ELF-1 (cell line): ENCODE results near the gene E2F3.
"Not testable (repeated sequence)": the region's sequence is repeated elsewhere in the genome, so short reads cannot be mapped to it uniquely, and the experiment has no call there.

ENCODE experiments used
- DNase-seq: peaks from one replicate; pipeline ENCODE4 v3.0.0-alpha.2; 2016; ENCODE audit warnings: low read depth, low spot score

The E2F3 gene

GRCh38 chr6:20433929-20434328, 32.2 kb downstream of the E2F3 start:
- DNase-seq, result no peak

- DNase-seq, result no peak
Observed at GRCh38 chr6:20434766-20435165, 33.1 kb downstream of the E2F3 start.

DNA sequence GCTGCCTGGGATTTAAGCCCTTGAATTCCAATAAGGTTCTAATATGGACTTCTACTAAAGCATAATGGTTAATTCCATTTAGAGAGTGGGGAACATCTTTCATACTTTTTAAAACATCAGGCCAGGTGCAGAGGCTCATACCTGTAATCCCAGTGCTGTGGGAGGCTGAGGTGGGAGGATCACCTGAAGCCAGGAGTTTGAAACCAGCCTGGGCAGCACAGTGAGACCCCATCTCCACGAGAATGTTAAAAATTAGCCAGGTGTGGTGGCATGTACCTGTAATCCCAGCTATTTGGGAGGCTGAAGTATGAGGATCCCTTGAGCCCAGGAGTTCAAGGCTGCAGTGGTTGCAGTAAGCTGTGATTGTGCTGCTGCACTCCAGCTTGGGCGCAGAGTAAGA, 35.0 kb downstream of the E2F3 start:
- no peak for DNase-seq

DNA sequence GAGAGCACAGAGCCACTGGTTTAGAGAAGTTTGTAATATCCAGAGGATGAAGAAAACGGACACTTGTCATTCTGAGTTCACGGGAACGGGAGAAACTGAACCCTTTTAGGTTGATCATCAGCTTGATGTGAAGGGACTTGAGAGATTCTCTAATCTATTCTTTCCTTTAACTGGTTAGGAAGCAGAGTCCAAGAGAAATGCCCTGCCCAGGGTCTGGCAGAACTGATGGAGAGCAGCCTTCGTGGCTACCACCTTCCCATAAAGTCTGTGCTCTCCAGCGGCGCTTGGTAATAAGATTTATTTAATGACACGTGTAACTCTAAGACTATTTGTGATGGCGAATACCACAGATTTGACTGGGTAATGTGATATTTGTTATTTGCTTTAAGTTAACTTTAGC, 36.0 kb downstream of the E2F3 start:
- DNase-seq, result no peak

DNA sequence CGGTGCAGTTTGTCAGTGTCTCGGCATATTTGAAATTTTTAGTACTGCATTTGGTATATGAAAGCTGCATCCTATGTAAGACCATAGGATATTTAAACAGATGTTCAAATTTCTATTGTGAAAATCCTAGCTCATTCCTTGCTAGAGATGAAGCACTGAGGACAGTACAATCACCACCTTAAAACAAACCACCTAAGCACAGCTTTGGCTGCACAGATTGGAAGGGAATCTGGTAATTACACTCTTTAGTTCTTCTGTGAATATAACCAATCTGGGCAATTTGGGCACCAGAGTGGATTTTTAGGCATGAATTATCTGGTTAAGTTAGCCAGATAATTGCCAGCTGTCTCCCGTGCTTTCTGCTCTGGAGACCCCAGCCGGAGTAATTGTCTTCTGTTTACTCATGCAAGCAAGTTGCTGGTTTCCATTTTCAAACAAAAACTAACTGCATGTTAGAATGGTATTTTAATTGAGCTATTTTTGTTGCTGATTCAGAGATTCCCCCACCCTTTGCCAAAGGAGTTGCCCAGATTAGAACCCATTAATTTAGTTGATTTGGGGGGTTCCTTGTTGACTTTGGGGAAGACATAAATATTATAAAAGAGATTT, 36.9 kb downstream of the E2F3 start:
- no peak for DNase-seq

- DNase-seq, result no peak
Observed at GRCh38 chr6:20439558-20439957, 37.9 kb downstream of the E2F3 start.

GRCh38 chr6:20440296-20440695, 38.6 kb downstream of the E2F3 start:
- no peak for DNase-seq

- no peak for DNase-seq
Observed at GRCh38 chr6:20441236-20441635, 39.6 kb downstream of the E2F3 start.

DNA sequence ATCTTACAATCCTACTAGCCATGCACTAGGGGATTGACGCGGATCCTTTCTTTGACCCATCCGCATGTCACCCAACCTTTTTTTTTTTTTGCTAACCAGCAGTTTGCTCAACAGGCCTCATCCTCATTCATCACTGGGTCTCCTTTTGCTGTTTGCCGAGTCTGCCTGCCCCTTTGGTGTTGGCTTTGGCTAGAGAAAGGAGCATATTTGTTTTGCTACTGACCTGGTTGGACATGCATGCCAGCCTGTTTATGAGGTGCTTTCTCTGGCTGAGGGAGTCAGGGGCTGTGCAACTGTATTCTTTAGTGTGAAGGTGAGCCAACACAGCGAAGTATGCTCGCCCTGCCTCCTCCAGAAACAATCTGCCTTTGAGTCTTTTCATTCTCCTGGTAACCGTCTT, 40.2 kb downstream of the E2F3 start:
- DNase-seq, result no peak

- no peak for DNase-seq
Observed at GRCh38 chr6:20444786-20445271, 43.1 kb downstream of the E2F3 start.

- peak; percentile 30 for DNase-seq
Observed at GRCh38 chr6:20447157-20447556, 45.5 kb downstream of the E2F3 start.

- DNase-seq, result no peak
Observed at GRCh38 chr6:20447581-20448132, 46.0 kb downstream of the E2F3 start.

DNA sequence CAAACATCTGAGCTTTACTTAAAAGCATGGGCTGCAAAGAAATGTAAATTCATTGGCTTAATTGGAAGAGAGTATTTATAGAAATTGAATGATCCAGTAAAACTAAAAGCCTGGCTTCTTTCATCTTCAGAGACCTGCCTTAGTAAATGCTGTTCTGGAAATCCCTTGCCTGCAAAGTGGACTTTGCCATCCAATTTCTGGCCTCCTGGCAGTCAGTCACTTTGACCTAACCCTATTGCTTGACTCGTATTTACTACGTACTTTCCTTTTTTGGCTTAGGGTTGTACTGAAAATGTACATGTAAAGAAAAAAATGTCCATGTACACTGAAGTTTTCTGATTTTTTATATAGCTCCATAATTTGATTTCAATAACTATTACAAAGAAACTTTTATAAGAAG, 47.1 kb downstream of the E2F3 start:
- DNase-seq, result no peak

GRCh38 chr6:20454204-20454824, 52.6 kb downstream of the E2F3 start:
- no peak for DNase-seq

DNA sequence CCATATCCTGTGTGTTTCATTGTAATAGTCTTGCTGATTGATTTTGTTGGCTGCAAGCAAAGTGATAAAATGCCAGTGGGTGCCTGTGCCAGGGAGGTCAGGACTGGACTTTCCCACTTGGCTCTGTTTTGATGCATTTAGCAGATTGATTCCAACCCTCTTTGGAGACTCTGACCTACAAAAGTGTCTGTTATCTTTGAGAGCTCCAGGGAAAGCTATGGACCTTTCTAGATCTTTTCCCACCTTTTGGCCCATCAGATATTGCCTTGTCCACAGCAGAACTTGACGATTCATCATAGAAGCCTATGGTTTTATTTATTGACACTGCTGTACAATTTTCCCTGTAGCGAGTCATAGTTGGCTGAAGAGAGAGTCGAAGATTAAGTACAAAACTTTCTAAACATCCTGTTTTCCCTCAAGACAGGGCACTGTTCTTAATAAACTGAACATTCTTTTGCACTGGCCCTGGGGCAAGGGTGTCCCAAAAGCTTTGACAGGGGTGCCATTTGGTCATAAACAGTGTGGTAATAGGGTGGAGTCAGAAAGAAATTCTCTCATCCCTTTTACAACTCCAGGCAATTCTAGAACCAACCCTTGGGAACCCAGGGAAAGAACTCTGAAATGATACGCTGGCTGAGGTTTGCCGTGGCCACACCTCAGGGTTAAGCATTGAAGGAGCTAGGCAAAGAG, 53.7 kb downstream of the E2F3 start:
- no peak for DNase-seq

- no peak for DNase-seq
Observed at GRCh38 chr6:20458027-20458894, 56.6 kb downstream of the E2F3 start.

DNA sequence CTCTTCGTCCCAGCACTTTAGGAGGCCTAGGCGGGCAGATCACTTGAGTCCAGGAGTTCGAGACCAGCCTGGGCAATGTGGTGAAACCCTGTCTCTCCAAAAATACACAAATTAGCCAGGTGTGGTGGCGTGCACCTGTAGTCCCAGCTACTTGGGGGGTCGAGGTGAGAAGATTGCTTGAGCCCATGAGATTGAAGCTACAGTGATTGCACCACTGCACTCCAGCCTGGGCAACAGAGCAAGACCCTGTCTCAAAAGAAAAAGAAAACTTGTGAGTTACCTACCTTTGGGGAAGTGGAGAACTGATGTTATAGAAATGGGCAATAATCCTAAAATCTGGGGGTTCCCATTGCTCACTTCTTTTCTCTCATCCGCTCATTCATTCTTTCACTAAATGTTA, 58.0 kb downstream of the E2F3 start:
- no peak for DNase-seq

DNA sequence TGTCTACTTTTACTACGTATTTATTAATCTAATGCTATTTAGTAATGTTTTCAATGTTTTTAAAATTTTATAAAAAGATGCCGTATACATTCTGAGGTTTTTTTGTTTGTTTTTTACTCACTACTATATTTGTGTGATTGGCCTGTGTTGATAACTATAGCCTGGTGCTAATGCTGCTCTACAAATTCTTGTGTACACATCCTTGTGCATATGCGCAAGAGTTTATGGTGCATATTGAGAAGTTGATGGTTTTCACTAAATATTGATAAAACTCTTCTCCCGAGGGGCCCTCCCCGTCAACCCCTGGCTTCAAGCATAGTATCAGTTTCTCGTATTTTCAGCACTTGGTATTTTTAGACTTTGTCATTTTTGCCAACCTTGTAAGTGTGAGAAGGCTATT, 59.9 kb downstream of the E2F3 start:
- no peak for DNase-seq

DNA sequence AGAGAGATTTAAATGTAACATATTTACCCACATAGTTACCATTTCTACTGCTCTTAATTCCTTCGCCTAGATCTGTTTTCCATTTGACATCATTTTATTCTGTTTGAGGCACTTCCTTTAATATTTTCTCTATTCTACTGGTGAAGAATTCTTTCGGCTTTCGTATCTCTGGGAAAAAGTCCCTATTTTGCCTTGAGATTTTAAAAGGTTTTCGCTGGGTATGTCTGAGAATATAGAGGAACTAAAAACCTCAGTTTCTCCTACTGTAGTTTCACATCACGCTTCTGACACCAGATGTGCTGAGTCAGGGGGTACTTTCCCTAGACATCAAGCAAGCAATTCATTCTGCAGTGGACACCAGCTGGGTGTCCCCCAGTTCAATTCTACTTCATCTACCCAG, 61.7 kb downstream of the E2F3 start:
- DNase-seq, result no peak

DNA sequence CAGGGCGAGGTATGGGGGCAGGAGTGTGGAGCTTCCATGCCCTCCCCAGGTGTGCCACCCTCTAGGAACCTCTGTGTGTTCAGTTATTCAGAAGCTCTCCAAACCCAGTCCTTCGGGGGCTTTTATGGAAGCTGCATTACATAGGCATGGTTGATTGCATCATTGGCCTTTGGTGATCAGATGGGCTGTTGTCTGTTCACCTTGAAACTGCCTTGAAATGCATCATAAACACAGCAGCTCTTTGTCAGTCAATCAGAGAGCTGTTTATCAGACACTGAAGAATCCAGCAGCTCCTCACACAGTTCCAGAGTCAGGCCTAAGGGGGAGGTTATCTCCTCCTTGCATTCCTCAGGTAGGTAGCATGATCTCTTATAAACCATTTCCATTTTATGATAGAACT, 62.4 kb downstream of the E2F3 start:
- peak; percentile 72 for DNase-seq

GRCh38 chr6:20464847-20465246, 63.2 kb downstream of the E2F3 start:
- no peak for DNase-seq

DNA sequence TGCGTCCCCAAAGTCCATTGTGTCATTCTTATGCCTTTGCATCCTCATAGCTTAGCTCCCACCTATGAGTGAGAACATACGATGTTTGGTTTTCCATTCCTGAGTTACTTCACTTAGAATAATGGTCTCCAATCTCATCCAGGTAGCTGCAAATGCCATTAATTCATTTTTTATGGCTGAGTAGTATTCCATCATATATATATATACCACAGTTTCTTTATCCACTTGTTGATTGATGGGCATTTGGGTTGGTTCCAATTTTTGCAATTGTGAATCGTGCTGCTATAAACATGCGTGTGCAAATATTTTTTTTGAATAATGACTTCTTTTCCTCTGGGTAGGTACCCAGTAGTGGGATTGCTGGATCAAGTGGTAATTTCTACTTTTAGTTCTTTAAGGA, 63.9 kb downstream of the E2F3 start:
- not testable (repeated sequence) for DNase-seq
